K562 treated with DMSO at 1 percent for 24 hours (cell line): ENCODE results near the gene LRRC7. TPM values are rescaled to one million over a fixed set of nuclear protein-coding genes. Genes with fewer than 3 reads are reported as not detected.

Experiments used
- total RNA-seq: library from RNA; unstranded; fragments of 300-600 nt; gene quantifications from 2 replicates; pipeline ENCODE4 v1.2.3, GENCODE V29; 2022; ENCODE audit warnings: low read depth; ENCODE audit not compliant: insufficient read depth

The LRRC7 gene
- total RNA-seq, result 0.29 and 0.50 TPM in 2 replicates

DNA sequence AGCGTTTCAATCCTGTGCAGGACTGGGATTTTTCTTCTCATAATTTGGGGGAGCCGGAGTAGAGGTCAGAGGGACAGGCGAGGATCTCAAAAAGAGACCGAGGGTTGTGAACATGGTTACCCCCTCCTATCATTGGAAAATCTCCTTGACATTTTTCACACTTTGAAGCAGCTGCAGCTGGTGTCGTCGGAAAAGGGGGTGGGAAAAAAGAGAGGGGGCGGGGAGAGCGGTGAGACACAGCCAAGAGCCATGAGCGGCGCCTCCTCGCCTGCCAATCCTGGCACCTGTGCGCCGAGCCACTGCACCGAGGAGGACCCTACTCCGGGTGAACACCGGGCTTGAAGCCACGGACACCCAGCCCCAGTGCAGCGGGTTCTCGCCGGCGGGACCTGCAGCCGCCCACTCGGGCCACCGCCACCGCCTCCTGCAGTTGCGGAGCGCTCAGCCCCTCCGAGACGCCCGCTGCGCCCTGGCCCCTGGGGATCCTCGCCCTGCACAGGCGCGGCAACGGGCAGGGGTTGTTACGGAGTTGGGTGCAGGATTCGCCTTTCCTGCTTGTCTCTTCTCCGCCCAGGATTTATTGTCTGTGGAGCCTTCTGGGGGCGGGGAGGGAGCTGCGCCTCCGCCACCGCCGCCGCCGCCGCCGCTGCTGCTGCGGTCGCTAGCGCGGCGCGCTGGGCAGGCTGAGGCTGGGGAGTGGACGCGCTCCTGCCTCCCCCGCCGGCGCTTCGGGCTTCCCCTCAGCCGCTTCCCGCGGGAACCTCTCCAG, at the start of gene LRRC7:
Gene LRRC7 (plus strand): TSS at position 271 of the 769 bp plus-strand sequence. CDS start 718 bp downstream, outside the sequence.

